DLD1 (cell line): ENCODE results near the gene ASTN2.
"Not testable (repeated sequence)": the region's sequence is repeated elsewhere in the genome, so short reads cannot be mapped to it uniquely, and the experiment has no call there.

Experiments
- in situ Hi-C: cut with HindIII; loops from 2 replicates; pipeline ENCODE4 v1.10.0; 2017; ENCODE audit warnings: low sequenced_read_pairs

The ASTN2 gene

DNA sequence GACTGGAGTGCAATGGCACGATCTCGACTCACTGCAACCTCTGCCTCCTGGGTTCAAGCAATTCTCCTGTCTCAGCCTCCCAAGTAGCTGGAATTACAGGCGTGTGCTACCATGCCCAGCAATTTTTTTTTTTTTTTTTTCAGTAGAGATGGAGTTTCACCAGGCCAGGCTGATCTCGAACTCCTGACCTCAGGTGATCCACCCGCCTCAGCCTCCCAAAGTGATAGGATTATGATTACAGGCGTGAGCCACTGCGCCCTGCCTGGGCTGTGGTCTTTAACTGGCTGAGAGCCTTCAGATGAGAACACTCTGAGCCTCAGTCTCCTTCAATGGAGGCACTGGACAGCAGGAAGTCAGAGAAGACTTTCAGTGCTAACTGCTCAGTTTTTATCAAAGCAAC lies 576.4 kb downstream of the ASTN2 start:
- in situ Hi-C loops, result not testable (repeated sequence)

DNA sequence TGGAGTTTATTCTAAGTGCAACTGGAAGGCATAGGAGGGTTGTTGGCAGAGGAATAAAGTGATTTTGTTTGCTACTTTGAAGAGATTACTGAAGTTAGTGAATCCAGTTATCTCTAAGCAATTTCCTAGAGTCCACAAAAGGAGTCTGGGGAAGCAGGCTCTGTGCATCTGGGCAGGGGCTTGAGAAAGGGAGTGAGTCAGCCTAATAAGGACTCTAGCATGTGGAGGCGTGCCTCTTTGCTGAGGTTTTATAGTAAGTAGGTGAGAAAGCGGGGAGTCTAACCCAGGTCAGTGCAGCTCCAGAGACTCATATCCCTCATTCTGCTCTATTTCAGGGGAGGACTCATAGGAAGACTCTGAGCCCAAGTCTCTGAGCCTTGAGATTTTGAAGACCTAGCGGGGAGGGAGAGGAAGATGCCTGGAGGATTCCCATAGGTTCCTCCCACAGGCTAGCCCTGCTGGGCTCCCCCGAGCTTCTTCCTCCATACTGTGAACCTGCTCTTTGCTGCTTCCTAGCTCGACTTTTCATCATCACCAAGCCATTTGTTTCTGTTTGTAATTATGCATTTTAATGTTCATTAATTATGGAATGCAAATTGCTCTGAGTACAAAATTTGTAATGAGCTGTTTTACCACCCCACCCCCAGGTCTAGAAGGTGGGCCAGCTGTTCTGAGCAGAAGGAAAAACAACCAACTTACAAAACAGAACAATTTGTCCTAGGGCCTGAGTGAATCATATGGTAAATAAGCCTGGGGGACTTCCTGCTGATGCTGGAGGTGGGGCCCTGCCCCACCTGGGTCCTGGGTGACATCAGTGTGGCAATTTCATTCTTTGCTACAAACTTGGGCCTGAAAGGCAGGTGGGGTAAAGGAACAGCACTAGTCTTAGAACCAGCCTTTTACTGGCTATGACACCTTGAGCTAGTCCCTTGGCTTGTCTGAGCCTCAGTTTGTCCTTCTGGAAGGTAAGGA lies 577.6 kb downstream of the ASTN2 start:
- in situ Hi-C loops, result no loop called here

DNA sequence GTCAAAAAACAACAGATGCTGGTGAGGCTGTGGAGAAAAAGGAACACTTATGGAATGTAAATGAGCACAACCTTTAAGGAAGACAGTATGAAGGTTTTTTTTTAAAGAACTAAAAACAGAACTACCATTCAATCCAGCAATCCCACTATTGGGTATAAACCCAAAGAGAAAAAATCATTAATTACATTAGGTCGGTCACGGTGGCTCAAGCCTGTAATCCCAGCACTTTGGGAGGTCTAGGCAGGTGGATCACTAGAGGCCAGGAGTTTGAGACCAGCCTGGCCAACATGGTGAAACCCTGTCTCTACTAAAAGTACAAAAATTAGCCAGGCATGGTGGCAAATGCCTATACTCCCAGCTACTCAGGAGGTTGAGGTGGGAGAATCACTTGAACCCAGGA lies 584.5 kb downstream of the ASTN2 start:
- in situ Hi-C loops, result not testable (repeated sequence)

DNA sequence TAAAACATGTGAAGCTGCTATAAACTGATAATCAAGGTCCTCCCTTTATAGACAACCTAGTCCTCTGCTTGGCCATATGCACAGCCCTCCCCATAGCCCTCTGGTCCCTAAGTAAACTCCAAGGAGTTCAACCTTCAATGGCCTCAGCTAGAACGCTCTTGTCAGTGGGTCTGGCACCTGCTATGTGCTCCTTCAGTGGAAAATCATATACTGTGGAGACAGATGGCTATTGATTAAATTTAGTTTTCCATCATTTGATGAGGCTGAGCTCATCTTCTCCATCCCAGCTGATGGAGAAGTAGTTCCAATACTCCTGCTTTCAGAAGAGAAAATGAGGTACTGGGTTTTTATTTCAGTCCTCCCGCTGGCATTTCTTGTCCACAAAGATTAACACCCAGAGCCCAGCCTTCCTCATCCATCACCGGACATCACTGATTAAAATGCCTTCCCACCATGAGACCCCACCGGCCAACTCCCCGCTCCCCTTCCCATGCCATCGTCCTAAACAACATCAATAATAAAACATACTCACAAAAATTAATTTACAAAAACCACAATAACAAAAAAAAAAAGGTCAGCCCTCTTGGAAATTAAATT lies 593.1 kb downstream of the ASTN2 start:
- in situ Hi-C loops, result no loop called here

DNA sequence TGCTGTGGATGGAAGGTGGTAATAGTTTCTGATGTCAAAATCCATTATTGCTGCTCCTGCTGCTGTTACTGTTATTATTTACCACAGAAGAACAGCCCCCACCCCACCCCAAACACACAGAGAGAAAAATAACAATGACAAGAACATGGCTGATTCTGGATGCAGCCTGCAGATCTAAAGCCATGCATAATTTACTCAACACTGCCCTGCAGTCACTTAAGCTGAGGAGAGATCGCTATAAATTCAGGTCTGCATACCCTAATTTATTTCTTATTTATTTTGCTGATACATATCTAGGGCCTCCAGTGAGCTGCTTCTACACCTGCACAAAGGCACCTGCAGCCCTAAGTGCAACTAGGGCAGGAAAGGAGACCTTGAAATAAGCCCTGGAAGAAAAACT lies 595.7 kb downstream of the ASTN2 start:
- in situ Hi-C loops, result no loop called here

DNA sequence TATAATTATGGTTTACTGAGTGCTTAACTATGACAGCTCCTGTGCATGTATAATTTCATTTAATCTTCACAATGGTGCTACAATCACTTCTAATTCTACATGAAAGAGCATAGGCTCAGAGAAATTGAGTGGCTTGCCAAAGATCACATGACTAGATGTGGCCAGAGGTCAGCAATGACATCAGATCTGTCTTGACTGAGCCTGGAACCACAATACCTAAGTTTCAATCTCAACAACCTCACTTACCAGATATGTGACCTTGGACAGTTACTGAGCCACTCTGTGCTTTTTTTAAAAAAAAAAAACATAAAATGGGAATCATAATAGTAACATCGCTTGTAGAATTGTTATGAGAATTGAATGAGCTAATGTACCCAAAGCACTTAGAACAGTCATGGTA lies 597.1 kb downstream of the ASTN2 start:
- in situ Hi-C loops, result no loop called here

DNA sequence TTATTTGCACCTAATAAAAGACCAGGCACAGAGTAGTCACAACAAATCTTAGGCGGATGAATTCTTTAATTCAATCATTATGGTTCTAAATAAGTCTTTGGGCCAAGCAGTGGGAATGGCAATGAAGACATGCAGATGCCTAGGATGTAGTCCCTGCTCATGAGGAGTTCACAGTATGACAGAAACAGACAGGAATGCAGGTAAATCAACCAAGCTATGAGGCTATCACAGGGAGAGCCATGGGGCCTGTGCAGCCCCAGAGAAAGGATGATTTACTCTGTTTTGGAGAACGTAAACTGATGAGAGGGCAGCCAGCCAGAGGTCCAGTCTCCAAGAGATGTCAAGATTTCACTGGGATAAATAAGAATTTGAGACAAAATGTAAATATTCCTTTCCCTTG lies 598.4 kb downstream of the ASTN2 start:
- in situ Hi-C loops, result no loop called here

DNA sequence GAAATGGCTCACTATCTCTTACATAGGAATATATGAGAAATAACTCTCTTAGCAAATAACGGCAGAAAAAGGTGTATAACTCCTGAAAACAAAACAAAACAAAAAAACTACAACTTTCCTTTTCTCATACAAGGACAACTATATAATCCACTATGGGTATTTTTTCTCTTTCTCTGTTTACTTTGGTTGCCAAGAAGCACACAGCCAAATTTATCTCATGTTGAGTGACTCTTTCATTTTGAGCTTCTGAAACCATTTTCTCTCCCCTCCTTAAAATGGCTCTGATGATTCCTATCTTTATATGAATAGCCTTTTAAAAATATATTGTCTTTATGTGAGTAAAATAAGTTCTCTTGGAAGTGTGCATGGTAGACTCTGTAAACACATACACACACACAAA lies 599.0 kb downstream of the ASTN2 start:
- in situ Hi-C loops, result no loop called here

DNA sequence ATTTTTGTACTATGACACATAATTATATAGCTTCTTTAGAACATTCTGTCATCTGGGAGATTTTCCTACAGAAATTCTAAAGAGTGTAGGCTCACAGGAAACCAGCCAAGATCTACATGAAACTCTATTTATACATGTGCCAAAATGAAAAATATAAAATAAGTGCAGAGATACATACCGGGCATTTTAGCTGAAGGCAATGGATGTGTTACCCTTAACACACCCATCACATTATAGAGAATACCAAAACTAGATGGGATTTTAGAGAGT lies 601.9 kb downstream of the ASTN2 start:
- in situ Hi-C loops, result no loop called here

DNA sequence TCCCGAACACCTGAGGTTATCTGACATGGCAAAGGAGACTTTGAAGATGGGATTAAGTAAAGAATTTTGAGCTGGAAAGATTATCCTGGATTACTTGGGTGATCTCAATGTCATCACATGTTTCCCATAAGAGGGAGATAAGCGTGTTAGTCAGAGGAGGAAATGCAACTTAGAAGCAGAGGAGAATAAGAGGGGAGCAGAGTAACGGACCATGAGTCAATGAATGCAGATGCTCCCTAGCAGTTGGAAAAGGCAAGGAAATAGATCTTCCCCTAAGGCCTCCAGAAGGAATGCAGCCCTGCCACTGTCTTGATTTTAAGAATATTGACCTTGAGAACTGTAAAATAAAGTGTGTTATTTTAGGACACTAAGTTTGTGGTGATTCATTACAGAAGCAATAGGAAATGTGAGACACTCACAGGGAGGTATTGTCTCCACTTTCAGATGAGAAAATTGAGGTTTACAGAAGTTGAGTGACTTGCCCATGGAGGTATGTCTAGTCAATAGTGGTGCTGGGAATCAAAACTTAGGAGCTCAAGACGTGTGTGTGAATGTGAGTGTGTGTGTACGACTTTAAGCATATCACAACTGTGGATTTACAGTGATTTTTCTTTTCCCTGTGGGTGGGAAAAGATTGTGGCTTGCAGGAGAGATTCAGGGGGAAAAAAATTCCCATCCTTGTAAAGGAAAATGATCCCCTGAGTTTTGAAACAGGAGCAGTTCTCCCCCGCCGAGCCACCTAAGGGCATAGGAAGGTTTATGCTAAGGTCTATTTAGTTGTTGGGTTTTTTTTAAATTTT lies 602.4 kb downstream of the ASTN2 start:
- in situ Hi-C loops, result no loop called here

DNA sequence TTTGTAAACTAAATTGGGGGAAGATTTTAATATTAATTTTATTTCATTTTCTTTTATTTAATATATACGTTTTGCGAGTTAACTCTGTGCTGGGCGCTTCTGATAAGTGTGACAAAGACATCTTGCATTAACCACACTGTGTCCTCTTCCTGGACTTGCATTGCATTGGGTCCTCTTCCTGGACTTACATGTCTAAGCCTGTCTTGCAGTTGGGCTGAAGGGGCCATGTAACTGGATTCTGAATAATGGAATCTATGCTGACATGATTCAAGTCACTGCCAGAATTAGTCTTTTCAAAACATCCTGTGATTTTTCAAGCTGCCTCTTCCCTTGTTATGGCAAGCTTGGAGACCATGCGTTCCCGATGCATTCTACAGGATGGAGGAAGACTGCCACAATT lies 605.2 kb downstream of the ASTN2 start:
- in situ Hi-C loops, result no loop called here

DNA sequence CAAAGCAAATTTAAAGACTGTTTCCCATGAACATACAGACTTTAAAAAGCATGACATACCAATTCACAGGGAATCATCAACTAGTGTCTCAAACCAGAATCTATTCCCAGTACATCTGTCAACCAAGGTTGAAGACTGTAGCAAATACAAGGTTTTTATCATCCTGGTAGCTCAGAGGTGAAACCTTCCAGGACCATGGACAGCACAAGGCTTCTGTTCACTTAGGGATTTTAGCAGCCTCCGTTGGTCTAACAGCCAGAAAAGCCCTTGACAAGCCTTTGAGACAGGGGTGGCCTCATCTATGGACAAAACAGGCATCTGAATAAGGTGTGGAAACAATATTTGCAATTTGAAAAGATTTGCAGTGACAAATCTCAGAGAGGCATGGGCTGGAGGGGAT lies 608.8 kb downstream of the ASTN2 start:
- in situ Hi-C loops, result no loop called here

DNA sequence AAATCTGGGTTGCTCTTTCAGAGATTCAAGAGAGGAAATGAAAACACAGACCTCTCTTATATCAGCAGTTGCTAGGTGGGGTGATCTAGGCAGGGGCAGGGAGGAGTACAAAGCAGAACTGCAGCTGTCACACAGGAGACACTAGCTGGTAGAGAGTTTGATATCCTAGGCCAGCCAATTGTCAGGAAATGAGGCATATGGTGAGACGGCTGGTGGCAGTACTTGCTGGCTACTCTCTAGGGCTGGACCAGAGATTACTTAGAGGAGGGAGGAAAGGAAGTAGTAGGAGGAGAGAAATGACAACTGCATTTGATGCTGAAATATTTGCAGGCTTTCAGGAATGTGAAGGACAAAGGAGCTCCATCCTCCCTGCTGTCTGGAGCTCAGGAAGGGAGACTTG lies 614.0 kb downstream of the ASTN2 start:
- in situ Hi-C loops, result no loop called here

DNA sequence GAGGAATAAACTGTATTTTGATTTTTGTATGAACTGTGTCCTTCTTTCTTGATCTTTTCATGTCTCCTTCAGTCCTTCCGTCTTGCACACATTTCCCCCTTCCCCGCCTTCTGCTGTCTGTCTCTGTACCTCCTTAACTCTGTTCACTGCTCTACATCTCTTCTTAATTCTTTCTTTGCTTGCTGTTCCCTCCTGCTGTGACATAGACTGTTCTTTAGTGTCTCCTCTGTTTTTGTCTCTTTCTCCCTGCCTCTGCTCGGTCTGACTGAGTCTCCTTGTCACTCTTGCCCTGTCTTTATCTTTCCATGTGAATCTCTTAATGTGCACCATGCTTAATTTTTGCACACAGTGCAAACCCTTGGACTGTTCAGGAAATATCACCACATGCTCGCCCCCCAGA lies 614.8 kb downstream of the ASTN2 start:
- in situ Hi-C loops, result no loop called here

DNA sequence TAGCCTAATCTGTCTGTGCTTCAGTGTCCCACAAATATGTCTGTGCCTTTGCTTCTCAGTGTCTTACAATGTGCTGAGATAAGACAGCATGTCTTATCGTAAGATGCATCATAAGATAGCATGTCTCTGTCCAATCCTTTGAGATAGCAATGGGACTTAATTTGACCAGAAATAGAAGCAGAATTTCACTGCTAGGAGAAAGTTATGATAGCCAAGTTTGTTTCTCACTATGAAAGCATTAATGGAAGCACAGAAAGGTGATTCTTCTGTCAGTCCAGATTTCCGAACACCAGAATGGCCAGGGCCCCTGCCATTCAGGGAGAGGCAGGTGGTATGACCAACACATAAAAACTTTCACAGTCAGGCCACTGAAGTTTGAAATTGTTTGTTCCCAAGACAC lies 616.3 kb downstream of the ASTN2 start:
- in situ Hi-C loops, result no loop called here

DNA sequence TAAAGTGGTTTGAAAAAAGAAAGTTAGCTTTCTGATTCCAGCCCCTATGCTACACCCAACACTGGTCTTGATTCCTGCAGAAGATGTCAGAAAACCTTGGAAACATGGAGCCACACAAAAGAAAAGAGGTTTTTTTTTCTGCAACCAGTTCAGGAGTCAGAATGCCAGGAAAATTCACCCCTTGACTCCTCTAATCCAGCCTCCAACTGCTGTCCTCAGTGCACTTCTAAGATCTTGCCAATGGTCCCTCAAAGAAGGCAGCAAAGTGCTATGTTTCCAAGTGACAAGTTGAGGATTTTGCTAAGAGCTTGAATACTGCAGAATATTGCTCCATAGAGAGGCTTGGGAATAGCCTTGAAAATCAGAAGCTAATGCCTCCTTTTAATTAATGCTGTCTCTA lies 617.6 kb downstream of the ASTN2 start:
- in situ Hi-C loops, result no loop called here

DNA sequence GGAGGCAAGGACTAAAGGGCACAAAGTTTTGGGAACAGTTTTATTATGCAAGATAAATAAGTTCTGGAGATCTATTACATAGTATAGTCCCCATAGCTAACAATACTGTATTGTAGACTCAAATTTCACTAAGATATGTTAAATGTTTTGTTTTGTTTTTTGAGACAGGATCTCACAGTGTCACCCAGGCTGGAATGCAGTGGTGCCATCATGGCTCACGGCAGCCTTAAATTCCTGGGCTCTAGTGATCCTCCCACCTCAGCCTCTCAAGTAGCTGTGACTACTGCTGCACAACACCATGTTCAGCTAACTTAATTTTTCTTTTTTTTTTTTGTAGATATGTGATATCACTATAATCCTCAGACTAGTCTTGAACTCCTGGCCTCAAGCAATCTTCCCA lies 618.2 kb downstream of the ASTN2 start:
- in situ Hi-C loops, result no loop called here

DNA sequence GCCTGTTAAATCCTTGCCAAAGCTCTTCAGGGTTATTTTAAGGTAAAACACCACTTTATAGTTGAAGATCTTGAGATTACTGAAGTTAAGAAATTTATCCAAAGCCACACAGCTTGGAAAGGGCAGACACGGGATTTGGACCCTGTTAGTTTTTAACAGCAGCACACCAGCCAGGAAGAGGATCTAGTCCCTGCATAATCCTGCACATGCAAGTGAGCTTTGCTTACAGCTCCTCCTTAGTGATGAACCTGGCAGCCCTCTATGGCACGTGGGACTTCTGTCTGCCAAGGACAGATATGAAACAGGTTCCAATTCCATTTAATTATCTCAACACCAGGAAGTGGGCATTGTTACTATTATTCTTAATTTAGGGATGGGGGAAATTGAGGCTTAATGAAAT lies 619.0 kb downstream of the ASTN2 start:
- in situ Hi-C loops, result no loop called here

DNA sequence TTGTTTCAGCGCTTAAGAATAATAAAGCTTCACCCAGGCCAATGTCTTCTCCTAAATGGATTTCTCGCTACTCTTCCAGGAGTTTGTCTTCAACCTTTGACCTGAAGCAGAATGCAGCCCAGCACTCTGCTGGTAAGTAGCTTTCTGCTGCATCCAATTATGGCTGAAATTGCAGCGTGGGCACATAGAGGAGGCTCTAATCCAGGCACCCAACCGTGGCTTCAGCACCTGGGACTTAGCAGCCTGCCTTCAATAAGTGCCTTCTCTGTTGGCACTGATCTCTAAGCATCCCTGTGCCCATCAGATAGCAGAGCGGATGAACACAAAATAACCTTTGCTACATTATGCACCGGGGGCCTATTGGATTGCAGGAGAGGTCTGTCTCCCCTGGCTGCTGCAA lies 622.6 kb downstream of the ASTN2 start:
- in situ Hi-C loops, result no loop called here

DNA sequence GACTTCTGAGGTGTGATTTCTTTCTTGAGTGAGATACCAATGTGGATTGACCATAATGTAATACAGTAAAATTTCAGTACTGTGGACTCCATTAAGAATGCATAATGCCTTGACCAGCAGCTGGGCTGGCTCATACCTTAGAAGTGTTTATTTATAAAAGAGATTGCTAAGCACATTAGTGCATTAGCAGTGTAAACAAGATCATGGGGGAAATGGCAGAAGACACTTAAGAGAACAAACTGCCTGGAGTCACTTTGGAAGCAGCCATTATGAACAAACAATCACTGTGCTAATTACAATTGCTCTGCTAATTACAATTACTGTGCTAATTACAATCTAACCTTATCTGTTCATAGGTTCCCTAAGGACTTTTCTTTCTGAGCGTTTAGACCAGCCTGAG lies 623.5 kb downstream of the ASTN2 start:
- in situ Hi-C loops, result no loop called here

DNA sequence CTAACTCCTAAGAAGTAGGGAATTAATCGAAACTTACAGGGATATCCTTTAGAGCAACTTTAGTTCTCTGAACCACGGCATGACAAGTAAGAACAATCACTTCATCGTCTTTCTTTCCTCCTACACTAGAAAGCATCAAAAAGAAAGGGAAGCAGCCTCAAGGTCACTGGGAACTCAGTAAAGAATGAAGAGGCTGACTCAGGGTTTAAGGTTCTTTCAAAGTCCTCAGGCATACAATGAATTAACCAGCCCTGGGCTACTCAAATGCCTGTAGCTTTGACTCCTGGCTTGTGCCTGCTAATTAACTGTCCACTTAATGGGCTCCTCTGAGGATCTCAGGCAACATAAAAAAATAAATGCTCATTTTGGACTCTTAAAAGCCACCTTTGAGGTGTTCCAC lies 625.8 kb downstream of the ASTN2 start:
- in situ Hi-C loops, result no loop called here

DNA sequence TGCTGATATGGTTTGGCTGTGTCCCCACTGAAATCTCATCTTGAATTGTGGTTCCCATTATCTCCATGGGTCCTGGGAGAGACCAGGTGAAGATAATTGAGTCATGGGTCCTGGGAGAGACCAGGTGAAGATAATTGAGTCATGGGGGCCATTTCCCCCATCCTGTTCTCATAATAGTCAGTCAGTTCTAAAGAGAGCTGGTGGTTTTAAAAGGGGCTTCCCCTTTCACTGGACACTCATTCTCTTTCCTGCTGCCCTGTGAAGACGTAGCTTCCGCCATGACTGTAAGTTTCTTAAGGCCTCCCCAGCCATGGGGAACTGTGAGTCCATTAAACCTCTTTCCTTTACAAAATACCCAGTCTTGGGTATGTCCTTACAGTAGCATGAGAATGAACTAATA lies 628.1 kb downstream of the ASTN2 start:
- in situ Hi-C loops, result no loop called here
